NCI-H460 (cell line): Measurements from ENCODE around the gene HPS6. TPM values are rescaled to one million over a fixed set of nuclear protein-coding genes. Genes with fewer than 3 reads are reported as not detected.

Experiments
- DNase-seq: peaks from one replicate; pipeline ENCODE4 v3.0.0-alpha.2; 2016; ENCODE audit warnings: low read depth; ENCODE audit errors: extremely low read depth
- small RNA-seq, 2 experiments: library from RNA; depleted of rRNA; stranded (forward); fragments of <200 nt; gene quantifications; one replicate each; pipeline ENCODE3, GENCODE V24; 2014
- total RNA-seq: library from RNA; depleted of rRNA; stranded (reverse); fragments of >200 nt; shearing (Covaris generic); gene quantifications from 2 replicates; pipeline ENCODE4 v1.2.3, GENCODE V29; 2014; rRNA removed

The HPS6 gene
- total RNA-seq, 1 experiment from 2014 or later, result 16.7 TPM

DNA sequence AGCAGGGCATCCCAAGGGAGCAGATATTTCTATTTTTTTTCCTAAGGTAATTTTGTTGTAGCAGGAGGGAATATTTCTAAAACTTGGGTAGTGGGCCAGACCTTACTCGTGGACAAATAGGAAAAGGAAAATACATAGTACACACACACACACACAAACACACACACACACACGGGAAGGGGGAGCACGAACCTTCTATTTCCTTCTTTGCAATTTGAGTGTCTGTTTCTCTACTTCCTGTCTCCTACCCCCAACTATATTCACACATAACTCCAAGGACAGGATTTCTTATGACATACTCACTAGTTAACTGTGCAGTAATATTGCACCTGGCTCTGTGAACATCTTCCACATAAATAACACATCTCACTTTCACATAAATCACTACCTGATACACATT is 50.6 kb downstream of the HPS6 start:
- DNase-seq, result no peak

DNA sequence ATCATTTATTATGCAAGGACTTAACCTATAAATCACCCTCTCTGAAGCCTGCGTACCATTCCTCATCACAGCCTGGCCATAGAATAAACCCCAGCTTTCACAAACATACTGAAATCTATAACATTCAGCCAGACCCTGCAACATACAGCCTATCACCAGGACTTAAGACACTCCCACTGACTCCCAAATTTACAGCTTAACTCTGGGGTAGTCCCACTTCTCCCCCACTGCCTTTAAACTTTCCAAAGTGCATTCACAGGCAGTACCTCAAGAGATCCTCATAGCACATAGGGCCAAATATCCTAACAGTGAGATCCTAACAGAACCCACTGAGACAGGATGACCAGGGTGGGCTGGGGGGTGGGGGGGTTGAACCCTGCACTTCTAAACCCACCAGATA is 51.5 kb downstream of the HPS6 start:
- DNase-seq, result no peak

Small RNA genes lying within 50 kb of the gene (small RNA-seq; reads per million reads assigned to genes)
- gene AL500527.1, result 0 reads per million in 2 experiments
- 0 reads per million in 2 experiments for gene AL500527.2

Other genes with a start within 250 kb of the HPS6 start
- gene OGA, start 246.9 kb upstream of the HPS6 start, total RNA-seq, result 79.9 and 96.2 TPM in 2 replicates
- 2.0 TPM in 2 replicates for gene KCNIP2, start 221.5 kb upstream of the HPS6 start, total RNA-seq
- 6.6 and 7.9 TPM in 2 replicates for gene ARMH3, start 9.2 kb upstream of the HPS6 start, total RNA-seq
- gene LDB1, start 55.0 kb downstream of the HPS6 start, total RNA-seq, result 25.1 and 27.0 TPM in 2 replicates
- 24.1 and 26.4 TPM in 2 replicates for gene PPRC1, start 67.7 kb downstream of the HPS6 start, total RNA-seq
- gene NOLC1, start 87.0 kb downstream of the HPS6 start, total RNA-seq, result 132 and 151 TPM in 2 replicates
- 0.20 TPM in 1 of 2 replicates, not detected in the other for gene ELOVL3, start 160.9 kb downstream of the HPS6 start, total RNA-seq
- gene PITX3, start 176.2 kb downstream of the HPS6 start, total RNA-seq, result 0.27 TPM in 1 of 2 replicates, not detected in the other
- gene GBF1, start 180.2 kb downstream of the HPS6 start, total RNA-seq, result 27.6 and 30.5 TPM in 2 replicates